Stimulated activated CD4-positive, alpha-beta T cell treated with anti-CD3 and anti-CD28 coated beads, Interleukin-4, amount 100 ng/mL, for 24 hours (primary cell): ENCODE data around the gene PRKCE.

Experiments used
- DNase-seq: peaks from one replicate; pipeline ENCODE4 v3.0.0-alpha.2; 2020

PRKCE gene

GRCh38 chr2:46098621-46099062, 447.2 kb downstream of the PRKCE start:
- no peak for DNase-seq

GRCh38 chr2:46101557-46102220, 450.2 kb downstream of the PRKCE start:
- DNase-seq = no peak

- no peak for DNase-seq
Measured at GRCh38 chr2:46106690-46107089, 455.2 kb downstream of the PRKCE start.

- DNase-seq = no peak
Measured at GRCh38 chr2:46114996-46115395, 463.5 kb downstream of the PRKCE start.

GRCh38 chr2:46116150-46116549, 464.7 kb downstream of the PRKCE start:
- DNase-seq = no peak

GRCh38 chr2:46116553-46116991, 465.1 kb downstream of the PRKCE start:
- DNase-seq = no peak

- no peak for DNase-seq
Measured at GRCh38 chr2:46117379-46117778, 465.9 kb downstream of the PRKCE start.

- no peak for DNase-seq
Measured at GRCh38 chr2:46117994-46118393, 466.5 kb downstream of the PRKCE start.

- DNase-seq = no peak
Measured at GRCh38 chr2:46118656-46119371, 467.3 kb downstream of the PRKCE start.

GRCh38 chr2:46119453-46119852, 468.0 kb downstream of the PRKCE start:
- no peak for DNase-seq

- no peak for DNase-seq
Measured at GRCh38 chr2:46120792-46121555, 469.5 kb downstream of the PRKCE start.

GRCh38 chr2:46122318-46122976, 471.0 kb downstream of the PRKCE start:
- no peak for DNase-seq

GRCh38 chr2:46123013-46123412, 471.5 kb downstream of the PRKCE start:
- DNase-seq = no peak

- DNase-seq = no peak
Measured at GRCh38 chr2:46125798-46126197, 474.3 kb downstream of the PRKCE start.

- no peak for DNase-seq
Measured at GRCh38 chr2:46126571-46126970, 475.1 kb downstream of the PRKCE start.

- DNase-seq = no peak
Measured at GRCh38 chr2:46127176-46127575, 475.7 kb downstream of the PRKCE start.

GRCh38 chr2:46130511-46130910, 479.0 kb downstream of the PRKCE start:
- no peak for DNase-seq

GRCh38 chr2:46132996-46133395, 481.5 kb downstream of the PRKCE start:
- no peak for DNase-seq

- no peak for DNase-seq
Measured at GRCh38 chr2:46134531-46135227, 483.2 kb downstream of the PRKCE start.

GRCh38 chr2:46135228-46135855, 483.9 kb downstream of the PRKCE start:
- no peak for DNase-seq

GRCh38 chr2:46135958-46136357, 484.5 kb downstream of the PRKCE start:
- DNase-seq = no peak

- no peak for DNase-seq
Measured at GRCh38 chr2:46136481-46136880, 485.0 kb downstream of the PRKCE start.
